Colonic mucosa (tissue), 4 donors: ENCODE results near the gene UBE4B. TPM values are rescaled to one million over a fixed set of nuclear protein-coding genes. Genes with fewer than 3 reads are reported as not detected.

ENCODE experiments used
- DNase-seq: peaks from one replicate; pipeline ENCODE4 v3.0.0-alpha.2; 2020
- H3K27ac ChIP-seq: fragments of 200-600 bp; one replicate; pipeline ENCODE4 v1.8.0; 2021
- H3K27me3 ChIP-seq: fragments of 200-600 bp; one replicate; pipeline ENCODE4 v1.8.0; 2021
- H3K36me3 ChIP-seq: fragments of 200-600 bp; one replicate; pipeline ENCODE4 v1.8.0; 2021
- H3K4me1 ChIP-seq: fragments of 200-600 bp; one replicate; pipeline ENCODE4 v1.8.0; 2021; ENCODE audit warnings: mild to moderate bottlenecking
- H3K4me3 ChIP-seq: fragments of 200-600 bp; one replicate; pipeline ENCODE4 v1.8.0; 2021
- H3K9ac ChIP-seq, 2 donors: one replicate each; pipeline ENCODE4 v1.7.0; 2013; ENCODE audit warnings: control low read depth in 2 of 2, low read depth in 2 of 2, low read length in 2 of 2
- H3K9me3 ChIP-seq: fragments of 200-600 bp; one replicate; pipeline ENCODE4 v1.8.0; 2021
- intact Hi-C: fragments of 100-400 bp; cut with DNase I; formaldehyde crosslinking; loops from one replicate; pipeline ENCODE4 v1.14.1; 2022
- total RNA-seq, 2 donors: library from RNA; stranded (reverse); fragmentation: NEBNext Ultra II Directional in 1 of 2; extraction: Animal tissue kit (Norgen Biotek cat#: 25700) in 1 of 2; gene quantifications; one replicate each; pipeline ENCODE4 v1.2.1, GENCODE V29; 2021
- TF ChIP-seq, protein P1 (sequence below): fragments of 200-600 bp; IDR thresholded peaks from one replicate; pipeline ENCODE4 v1.8.0; 2022; ENCODE audit warnings: antibody characterized with exemption, mild to moderate bottlenecking
- donor health status: healthy.
- donor health status: DM: no; HTN: no; CAD: no.
- donor health status: DM: no; HTN: no; CAD: no.

UBE4B gene
- total RNA-seq, 2 donors from 2014 or later = 34.6 to 40.9 TPM

DNA sequence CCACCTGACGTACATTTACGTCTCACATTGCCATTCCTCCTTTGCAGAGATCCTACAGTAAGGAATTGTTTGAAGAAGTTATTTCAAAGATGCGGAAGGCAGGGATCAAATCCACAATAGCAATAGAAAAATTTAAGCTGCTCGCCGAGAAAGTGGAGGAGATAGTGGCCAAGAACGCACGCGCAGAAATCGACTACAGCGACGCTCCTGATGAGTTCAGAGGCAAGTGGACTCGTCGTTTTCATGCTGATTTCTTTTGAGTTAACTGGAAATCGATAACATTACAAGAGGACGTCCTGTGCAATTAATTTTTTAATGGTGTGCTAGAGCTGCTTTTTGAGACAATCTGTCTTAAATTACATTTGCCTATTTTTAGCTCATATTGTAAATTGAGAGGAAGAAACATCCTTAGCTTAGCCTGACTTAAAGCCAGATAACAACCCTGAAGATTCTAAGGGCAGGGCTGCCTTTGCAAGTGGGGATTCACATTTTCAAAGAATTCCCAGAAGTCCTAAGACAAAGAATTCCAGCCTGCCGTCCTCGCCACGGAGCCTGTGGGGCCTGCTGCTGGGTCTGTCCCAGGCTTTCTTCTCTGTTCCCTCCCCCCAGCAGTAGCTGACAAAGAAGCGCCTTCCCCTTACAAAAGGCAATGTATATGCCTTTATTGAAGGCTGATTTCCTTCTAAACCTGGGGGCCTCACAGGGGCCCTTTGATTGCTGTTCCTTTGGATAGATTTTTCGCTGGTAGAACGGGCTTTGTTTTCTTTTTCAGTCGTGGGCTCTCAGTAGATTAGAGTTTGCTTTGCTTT is 146.0 kb downstream of the UBE4B start:
- Histone ChIP-seq H3K36me3 (no peaks in the 10 kb centered on the region), H3K4me1 (no peaks in the 10 kb centered on the region), H3K9ac (no peak overlapping the region), H3K4me3 (no peak overlapping the region), H3K27me3 (no peaks in the 10 kb centered on the region), H3K27ac (no peak overlapping the region), H3K9me3 (no peaks in the 10 kb centered on the region)
- intact Hi-C loops = no loop called here
- no peak for DNase-seq
- TF ChIP-seq, protein P1, sequence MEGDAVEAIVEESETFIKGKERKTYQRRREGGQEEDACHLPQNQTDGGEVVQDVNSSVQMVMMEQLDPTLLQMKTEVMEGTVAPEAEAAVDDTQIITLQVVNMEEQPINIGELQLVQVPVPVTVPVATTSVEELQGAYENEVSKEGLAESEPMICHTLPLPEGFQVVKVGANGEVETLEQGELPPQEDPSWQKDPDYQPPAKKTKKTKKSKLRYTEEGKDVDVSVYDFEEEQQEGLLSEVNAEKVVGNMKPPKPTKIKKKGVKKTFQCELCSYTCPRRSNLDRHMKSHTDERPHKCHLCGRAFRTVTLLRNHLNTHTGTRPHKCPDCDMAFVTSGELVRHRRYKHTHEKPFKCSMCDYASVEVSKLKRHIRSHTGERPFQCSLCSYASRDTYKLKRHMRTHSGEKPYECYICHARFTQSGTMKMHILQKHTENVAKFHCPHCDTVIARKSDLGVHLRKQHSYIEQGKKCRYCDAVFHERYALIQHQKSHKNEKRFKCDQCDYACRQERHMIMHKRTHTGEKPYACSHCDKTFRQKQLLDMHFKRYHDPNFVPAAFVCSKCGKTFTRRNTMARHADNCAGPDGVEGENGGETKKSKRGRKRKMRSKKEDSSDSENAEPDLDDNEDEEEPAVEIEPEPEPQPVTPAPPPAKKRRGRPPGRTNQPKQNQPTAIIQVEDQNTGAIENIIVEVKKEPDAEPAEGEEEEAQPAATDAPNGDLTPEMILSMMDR = no peak

DNA sequence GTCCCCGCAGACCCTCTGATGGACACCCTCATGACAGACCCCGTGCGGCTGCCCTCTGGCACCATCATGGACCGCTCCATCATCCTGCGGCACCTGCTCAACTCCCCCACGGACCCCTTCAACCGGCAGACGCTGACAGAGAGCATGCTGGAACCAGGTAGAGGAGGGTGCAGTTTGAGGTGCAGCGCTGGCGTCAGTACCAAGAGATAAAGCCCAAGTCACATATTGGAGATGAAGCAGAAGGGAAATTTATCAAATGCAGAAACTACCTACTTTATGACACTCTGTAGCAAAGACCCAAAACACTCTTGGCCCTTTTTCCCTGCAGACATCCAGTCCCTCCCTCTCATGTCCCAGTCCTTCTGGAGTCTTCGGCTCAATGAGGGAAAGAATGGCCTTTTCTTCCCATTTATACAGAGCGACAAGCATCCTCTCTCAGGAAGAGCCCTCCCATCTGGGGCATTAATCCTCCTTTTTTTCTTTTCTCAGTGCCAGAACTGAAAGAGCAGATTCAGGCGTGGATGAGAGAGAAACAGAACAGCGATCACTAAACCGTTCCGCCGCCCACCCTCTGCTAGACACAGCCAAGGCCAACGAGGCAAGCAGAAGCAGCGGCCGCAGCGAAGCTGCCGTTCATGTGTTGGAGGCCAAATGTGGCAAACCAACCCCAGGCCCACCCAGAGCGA is 146.8 kb downstream of the UBE4B start:
- H3K36me3 ChIP-seq = no peaks in the 10 kb centered on the region
- no peak overlapping the region for H3K9ac ChIP-seq
- H3K27me3 ChIP-seq = no peaks in the 10 kb centered on the region
- H3K27ac ChIP-seq = no peak overlapping the region
- intact Hi-C loops = no loop called here
- no peak overlapping the region for H3K4me3 ChIP-seq
- H3K4me1 ChIP-seq = no peaks in the 10 kb centered on the region
- DNase-seq = no peak
- TF ChIP-seq, protein P1 = no peak
- no peaks in the 10 kb centered on the region for H3K9me3 ChIP-seq

DNA sequence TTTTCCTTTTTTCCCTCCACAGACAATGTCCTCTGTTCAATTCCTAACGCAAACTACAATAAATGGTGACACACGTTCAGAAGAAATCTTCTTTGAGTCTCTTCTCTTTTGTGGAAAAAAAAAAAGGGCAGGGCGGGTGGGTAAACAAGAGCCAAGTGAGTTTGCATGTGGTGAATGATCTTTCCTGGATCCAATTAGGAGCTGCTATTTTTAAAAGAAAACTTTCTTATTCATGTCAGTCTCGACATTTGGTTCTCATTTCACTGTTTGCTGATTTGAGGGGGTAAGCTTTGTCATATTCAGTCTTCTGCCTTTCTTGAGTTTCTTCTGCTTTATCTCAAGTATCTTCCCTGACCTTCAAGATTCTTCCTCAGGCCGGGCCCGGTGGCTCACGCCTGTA is 148.4 kb downstream of the UBE4B start:
- intact Hi-C loops = no loop called here

DNA sequence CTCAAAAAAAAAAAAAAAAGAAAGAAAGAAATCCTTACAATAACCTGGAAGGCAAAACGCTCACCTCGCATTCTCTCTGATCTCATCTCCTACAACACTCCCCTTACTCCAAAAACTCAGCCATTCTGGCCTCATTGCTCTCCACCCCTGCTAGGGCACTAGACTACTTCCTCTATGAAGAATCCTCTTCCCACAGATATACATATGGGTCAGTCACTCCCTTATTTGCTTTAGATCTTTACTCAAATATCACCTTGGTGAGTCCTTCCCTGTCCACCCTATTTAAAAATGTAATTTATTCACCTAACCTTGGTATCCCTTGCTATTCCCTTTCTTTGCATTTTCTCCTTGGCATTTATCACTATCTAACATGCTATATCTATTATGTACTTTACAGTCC is 153.0 kb downstream of the UBE4B start:
- intact Hi-C loops = no loop called here
- Histone ChIP-seq H3K4me3 (no peak overlapping the region), H3K4me1 (no peaks in the 10 kb centered on the region), H3K9me3 (no peaks in the 10 kb centered on the region), H3K27me3 (no peaks in the 10 kb centered on the region), H3K27ac (no peak overlapping the region), H3K9ac (no peak overlapping the region), H3K36me3 (no peaks in the 10 kb centered on the region)
- DNase-seq = no peak
- TF ChIP-seq, protein P1 = no peak

More for the DNA sequence above, 148.4 kb downstream of the UBE4B start:
- Histone ChIP-seq H3K4me1 (no peaks in the 10 kb centered on the region), H3K4me3 (no peak overlapping the region), H3K27me3 (no peaks in the 10 kb centered on the region), H3K27ac (no peak overlapping the region), H3K9ac (no peak overlapping the region), H3K9me3 (no peaks in the 10 kb centered on the region), H3K36me3 (no peaks in the 10 kb centered on the region)
- no peak for DNase-seq
- TF ChIP-seq, protein P1 = no peak

DNA sequence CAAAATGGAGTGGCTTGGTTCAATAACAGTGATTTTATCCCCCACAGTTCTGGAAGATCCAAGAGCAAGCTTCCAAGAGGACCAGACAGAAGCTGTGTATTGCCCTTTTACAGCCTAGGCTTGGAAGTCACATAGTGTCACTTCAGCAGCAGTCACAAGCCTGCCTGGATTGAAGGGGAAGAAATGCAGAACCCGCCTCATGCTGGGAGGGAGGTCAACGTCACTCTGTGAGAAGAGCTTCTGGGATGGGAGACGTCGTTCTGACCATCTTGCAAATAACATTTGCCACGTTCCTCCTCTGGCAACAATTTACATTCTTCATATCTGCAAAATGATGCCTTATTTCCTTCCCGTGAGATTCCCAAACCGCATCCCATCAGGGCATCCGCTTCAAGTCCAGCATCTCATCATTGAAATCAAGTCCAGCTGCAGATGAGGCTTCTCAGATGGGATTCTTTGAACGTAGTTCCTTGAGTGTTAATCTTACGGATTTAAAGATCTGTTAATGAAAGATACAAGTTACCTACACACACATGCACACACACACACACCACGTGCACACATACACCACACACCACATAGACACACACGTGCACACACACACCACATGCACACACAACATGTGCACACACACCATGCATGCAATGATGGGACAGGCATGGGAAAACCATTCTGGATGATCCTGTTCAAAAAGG is 153.7 kb downstream of the UBE4B start:
- no peak for DNase-seq
- intact Hi-C loops = no loop called here
- no peaks in the 10 kb centered on the region for H3K4me1 ChIP-seq
- no peaks in the 10 kb centered on the region for H3K9me3 ChIP-seq
- TF ChIP-seq, protein P1 = no peak
- H3K36me3 ChIP-seq = no peaks in the 10 kb centered on the region
- H3K9ac ChIP-seq = no peak overlapping the region
- no peak overlapping the region for H3K4me3 ChIP-seq
- H3K27ac ChIP-seq = no peak overlapping the region
- H3K27me3 ChIP-seq = no peaks in the 10 kb centered on the region
